ENCODE measurements around the gene LAMB1.

DNA sequence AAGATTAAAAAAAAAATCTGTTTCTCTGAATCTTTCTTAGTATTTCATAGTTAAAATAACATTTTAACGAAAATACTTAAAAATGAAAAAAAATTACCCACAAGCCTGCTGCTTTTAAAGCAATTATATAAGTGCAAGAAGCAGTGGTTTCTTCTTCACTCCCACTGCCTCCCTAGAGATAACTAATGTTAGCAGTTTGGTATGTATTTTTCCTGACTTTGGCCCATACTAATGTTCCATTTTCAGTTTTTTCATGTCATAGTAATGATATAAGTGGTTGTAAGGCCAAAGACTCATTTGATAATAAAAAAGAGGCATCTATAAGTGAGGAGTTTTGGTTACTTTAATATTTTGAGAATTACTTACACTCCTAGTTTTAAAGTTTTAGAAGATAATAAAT lies 24.3 kb upstream of the LAMB1 start:
- TF ChIP-seq CTCF (IDR thresholded peaks at IDR 0.05) (no peak), POLR2A (IDR thresholded peaks at IDR 0.05) (no peak)
